B cell (primary cell): ENCODE results near the gene SLU7.

Experiments
- CTCF ChIP-seq: fragments of 200-600 bp; IDR thresholded peaks from one replicate; pipeline ENCODE4 v1.8.0; 2022; ENCODE audit warnings: antibody characterized with exemption, mild to moderate bottlenecking
- EZH2 ChIP-seq: IDR thresholded peaks from 2 replicates; pipeline ENCODE4 v1.6.1; 2012; ENCODE audit warnings: borderline replicate concordance, low read depth, mild to moderate bottlenecking, moderate library complexity, low read length; ENCODE audit not compliant: insufficient read depth, poor library complexity, severe bottlenecking

- TF ChIP-seq CTCF = no peak
- no peak for TF ChIP-seq EZH2
Observed at GRCh38 chr5:160461378-160461777, 42.5 kb upstream of the SLU7 start.
